ENCODE results near the gene PCP4.

PCP4 gene

DNA sequence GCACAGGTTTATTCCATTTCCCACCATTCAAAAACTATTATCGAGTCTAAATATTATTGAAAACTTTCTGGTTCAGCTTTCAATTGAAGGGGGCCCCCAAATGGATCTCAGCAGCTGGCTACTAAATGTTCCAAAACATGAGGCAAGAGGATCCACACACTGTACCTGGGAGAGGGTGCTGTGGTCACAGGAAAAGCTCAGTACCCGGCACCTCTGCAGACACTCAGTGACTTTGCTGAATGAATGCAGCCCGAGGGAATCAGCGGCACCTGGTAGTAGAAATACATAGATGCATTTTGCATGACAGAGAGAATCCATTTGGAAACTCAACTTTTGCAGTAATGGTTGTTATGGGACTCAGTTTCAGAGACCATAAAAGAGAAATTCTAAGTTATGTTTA, 89.3 kb downstream of the PCP4 start:
- TF ChIP-seq, protein P1, sequence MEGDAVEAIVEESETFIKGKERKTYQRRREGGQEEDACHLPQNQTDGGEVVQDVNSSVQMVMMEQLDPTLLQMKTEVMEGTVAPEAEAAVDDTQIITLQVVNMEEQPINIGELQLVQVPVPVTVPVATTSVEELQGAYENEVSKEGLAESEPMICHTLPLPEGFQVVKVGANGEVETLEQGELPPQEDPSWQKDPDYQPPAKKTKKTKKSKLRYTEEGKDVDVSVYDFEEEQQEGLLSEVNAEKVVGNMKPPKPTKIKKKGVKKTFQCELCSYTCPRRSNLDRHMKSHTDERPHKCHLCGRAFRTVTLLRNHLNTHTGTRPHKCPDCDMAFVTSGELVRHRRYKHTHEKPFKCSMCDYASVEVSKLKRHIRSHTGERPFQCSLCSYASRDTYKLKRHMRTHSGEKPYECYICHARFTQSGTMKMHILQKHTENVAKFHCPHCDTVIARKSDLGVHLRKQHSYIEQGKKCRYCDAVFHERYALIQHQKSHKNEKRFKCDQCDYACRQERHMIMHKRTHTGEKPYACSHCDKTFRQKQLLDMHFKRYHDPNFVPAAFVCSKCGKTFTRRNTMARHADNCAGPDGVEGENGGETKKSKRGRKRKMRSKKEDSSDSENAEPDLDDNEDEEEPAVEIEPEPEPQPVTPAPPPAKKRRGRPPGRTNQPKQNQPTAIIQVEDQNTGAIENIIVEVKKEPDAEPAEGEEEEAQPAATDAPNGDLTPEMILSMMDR (conservative IDR thresholded peaks at IDR 0.05; ENCODE audit: low read depth), result no peak
- no peak for DNase-seq (ENCODE audit: low spot score)
- CTCF ChIA-PET, result no interaction called here
- POLR2A ChIA-PET (ENCODE audit: low non-redundant PET), result no interaction called here
- no peak overlapping the region for H3K27ac ChIP-seq

DNA sequence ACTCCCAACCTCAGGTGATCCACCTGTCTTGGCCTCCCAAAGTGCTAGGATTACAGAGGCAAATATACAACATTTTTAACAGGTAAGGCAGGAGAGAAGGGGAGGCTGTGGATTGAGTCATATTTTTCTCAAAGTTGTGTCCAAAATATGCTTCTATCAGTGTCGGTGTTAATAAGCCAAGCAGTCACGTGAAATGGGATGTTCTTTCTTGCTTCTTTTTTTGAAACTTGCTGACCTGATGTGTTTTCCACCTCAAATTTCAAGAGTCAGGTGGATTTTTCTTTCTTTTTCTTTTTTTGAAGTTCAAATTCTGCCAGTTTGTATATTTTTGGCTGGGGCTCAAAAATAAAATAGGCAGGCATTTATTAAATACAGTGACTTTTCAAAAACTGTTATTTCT, 91.5 kb downstream of the PCP4 start:
- no peak overlapping the region for H3K27ac ChIP-seq
- ChIA-PET POLR2A (ENCODE audit: low non-redundant PET) (no interaction called here), CTCF (no interaction called here)
- DNase-seq (ENCODE audit: low spot score), result no peak
- TF ChIP-seq, protein P1 (conservative IDR thresholded peaks at IDR 0.05; ENCODE audit: low read depth), result no peak

DNA sequence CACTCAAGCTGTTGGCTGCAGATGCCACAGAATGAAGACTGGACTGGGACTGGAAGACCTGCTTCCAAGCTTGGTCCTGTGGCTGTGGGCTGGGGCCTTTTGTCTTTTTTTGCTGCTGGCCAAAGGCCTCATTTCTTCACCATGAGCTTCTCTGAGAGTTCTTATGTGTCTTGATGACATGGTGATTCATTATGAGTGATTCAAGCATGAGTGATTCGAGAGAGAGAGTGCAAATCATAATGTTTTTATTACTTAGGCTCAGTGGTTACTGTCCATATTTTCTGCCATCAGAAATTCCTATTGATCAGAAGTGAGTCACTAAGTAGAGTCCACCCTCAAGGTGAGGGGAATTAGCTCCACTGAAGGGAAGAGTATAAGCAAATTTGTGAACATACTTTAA, 94.0 kb downstream of the PCP4 start:
- H3K27ac ChIP-seq, result no peak overlapping the region
- ChIA-PET POLR2A (ENCODE audit: low non-redundant PET) (no interaction called here), CTCF (no interaction called here)
- DNase-seq (ENCODE audit: low spot score), result no peak
- TF ChIP-seq, protein P1 (conservative IDR thresholded peaks at IDR 0.05; ENCODE audit: low read depth), result no peak

DNA sequence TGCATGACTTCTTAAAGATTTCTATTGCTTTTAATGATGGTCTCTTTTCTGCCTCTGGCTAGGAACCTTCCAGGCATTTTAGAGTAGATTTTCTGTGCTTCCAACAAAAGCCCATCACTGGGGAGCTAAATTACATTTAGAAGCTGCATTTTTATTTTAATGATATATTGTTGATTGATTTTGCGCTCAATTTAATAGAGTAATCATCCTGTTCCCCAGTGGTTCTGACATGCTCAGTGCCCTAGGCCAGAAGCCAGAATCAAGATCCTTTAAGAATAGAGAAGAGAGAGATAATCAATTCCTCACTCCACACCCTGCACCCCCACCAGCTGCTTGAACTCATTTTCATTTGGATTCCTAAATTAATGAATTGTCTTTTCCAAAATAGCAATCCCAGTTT, 97.8 kb downstream of the PCP4 start:
- no peak overlapping the region for H3K27ac ChIP-seq
- ChIA-PET CTCF (no interaction called here), POLR2A (ENCODE audit: low non-redundant PET) (no interaction called here)
- no peak for DNase-seq (ENCODE audit: low spot score)
- TF ChIP-seq, protein P1 (conservative IDR thresholded peaks at IDR 0.05; ENCODE audit: low read depth), result no peak

DNA sequence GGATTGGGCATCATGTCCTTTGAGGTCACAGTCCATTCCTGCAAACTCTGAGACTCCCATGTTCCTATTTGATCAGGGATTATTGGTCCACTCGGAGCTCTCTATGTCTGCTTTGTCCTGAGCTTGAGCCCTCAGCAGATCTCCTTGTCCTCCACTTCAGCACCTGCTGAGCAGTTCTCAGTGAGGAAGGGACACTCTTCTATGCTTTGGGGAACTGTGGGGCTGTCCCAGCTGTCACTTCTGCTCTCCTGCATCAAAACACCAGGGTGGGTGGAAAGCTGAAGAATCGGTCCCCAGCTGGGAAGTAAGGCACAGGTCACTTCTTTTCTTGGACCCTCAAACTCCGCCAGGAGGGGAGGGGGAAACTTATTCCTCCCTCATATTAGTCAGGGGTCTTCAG, 99.5 kb downstream of the PCP4 start:
- DNase-seq (ENCODE audit: low spot score), result no peak
- POLR2A ChIA-PET (ENCODE audit: low non-redundant PET), result no interaction called here
- TF ChIP-seq, protein P1 (conservative IDR thresholded peaks at IDR 0.05; ENCODE audit: low read depth), result no peak
- H3K27ac ChIP-seq, result no peak overlapping the region
- CTCF ChIA-PET, result no interaction called here

DNA sequence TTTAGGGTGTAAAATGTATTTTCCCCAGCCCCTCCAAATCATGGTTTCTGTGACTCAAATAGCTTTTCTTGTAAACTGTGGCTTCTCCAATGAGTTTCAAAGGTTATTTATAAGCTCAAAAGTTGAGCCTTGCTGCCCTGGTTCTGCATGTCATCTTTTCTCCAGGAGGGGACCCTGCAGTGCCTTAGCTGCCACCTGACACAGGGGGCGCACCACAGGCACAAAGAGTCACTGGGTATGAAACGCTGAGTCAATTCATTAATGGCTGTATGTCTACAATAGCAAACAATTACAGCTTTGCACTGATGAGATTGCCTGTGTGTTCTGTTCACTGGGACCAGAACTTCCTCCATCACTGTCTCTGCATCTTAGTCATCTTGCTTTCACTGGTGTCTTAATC, 100.8 kb downstream of the PCP4 start:
- H3K27ac ChIP-seq, result no peak overlapping the region
- POLR2A ChIA-PET (ENCODE audit: low non-redundant PET), result no interaction called here
- no peak for DNase-seq (ENCODE audit: low spot score)
- TF ChIP-seq, protein P1 (conservative IDR thresholded peaks at IDR 0.05; ENCODE audit: low read depth), result no peak
- CTCF ChIA-PET, result no interaction called here
